GM12892 (cell line): ENCODE data around the gene ABCA7.

Experiments used
- POLR2A ChIP-seq: IDR thresholded peaks from 2 replicates; pipeline ENCODE4 v1.6.1; 2011; ENCODE audit warnings: low read depth, low read length, control low read depth
- POLR2AphosphoS5 ChIP-seq: IDR thresholded peaks from 2 replicates; pipeline ENCODE4 v1.6.1; 2011; ENCODE audit warnings: low read depth, low read length, control low read depth
- TAF1 ChIP-seq: IDR thresholded peaks from 2 replicates; pipeline ENCODE4 v1.6.1; 2011; ENCODE audit warnings: low read depth, mild to moderate bottlenecking, control low read depth, low read length, borderline replicate concordance

GRCh38 chr19:1097810-1098176 lies 57.9 kb downstream of the ABCA7 start:
- no peak for TF ChIP-seq POLR2A
- TF ChIP-seq POLR2AphosphoS5, result no peak
- no peak for TF ChIP-seq TAF1
